ENCODE measurements around the gene GPR160. TPM values are rescaled to one million over a fixed set of nuclear protein-coding genes. Genes with fewer than 3 reads are reported as not detected.

Gene GPR160
- total and polyA plus RNA-seq, 2 of the 13 experiments (the other 11 are each of a cell fraction or from before 2014, with no cell fraction given), result 12.1 to 23.2 TPM

DNA sequence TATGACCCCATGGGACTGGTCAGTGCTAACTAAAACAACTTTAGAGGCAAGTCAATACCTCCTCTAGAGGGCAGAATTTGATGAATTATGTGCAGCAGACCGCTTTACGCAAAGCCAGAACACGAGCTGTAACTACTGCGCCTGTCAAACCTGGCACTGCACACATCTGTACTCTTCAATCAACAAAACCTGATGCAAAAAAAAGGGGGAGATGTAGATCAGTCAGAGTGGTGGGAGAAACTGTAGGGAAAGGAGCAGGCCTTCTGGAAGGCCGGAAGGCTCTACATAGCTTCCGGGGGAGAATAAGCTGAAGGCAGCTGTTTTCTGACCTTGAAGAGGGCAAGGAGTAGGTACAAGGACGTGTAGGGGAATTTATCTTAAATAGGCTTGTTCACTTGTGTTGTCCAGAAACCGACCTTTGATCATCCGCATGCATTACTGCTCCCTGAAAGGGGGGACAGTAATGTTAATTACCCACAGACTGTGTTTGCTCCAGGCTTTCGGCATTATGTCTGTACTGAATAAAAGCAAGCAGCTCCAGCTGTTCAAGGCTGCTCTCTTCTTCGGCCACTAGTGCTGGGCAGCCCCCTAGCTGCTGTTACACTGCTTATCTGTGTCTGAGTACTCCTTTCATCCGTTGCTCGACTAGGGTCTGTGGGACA is 41.0 kb downstream of the GPR160 start (continued):
- TF ChIP-seq CEBPZ (IDR thresholded peaks at IDR 0.05; ENCODE audit: low read length) (no peak), PHF21A (CRISPR knock-in tag; IDR thresholded peaks at IDR 0.05) (peak; percentile 70), BORCS8-MEF2B (CRISPR knock-in tag; IDR thresholded peaks at IDR 0.05) (no peak), MAX (IDR thresholded peaks at IDR 0.05) (no peak), GABPB1 (CRISPR knock-in tag; IDR thresholded peaks at IDR 0.05) (peak; percentile 45; the same call in 1 of the 2 replicates), JDP2 (CRISPR knock-in tag; IDR thresholded peaks at IDR 0.05; ENCODE audit: borderline replicate concordance) (no peak), HNRNPUL1 (IDR thresholded peaks at IDR 0.05; ENCODE audit: low read depth, low read length) (no peak), MIER3 (CRISPR knock-in tag; IDR thresholded peaks at IDR 0.05; ENCODE audit: borderline replicate concordance) (peak; percentile 46; the same call in 1 of the 2 replicates), ZNF841 (CRISPR knock-in tag; IDR thresholded peaks at IDR 0.05; ENCODE audit: borderline replicate concordance) (no peak), SRY (CRISPR knock-in tag; IDR thresholded peaks at IDR 0.05) (no peak), ZNF460 (CRISPR knock-in tag; IDR thresholded peaks at IDR 0.05; ENCODE audit: borderline replicate concordance) (no peak), FOXA1 (IDR thresholded peaks at IDR 0.05) (no peak), FOXA1 (CRISPR knock-in tag; IDR thresholded peaks at IDR 0.05) (peak; percentile 49), TARDBP (CRISPR knock-in tag; IDR thresholded peaks at IDR 0.05) (peak; percentile 52; the same call in 1 of the 2 replicates), FOXO4 (CRISPR knock-in tag; conservative IDR thresholded peaks at IDR 0.05) (no peak), HNF4G (IDR thresholded peaks at IDR 0.05; ENCODE audit: borderline replicate concordance, low read depth, low read length) (peak; percentile 69; the same call in 1 of the 2 replicates), HNF4G (CRISPR knock-in tag; IDR thresholded peaks at IDR 0.05; ENCODE audit: borderline replicate concordance, low read depth) (no peak), SAFB2 (CRISPR knock-in tag; IDR thresholded peaks at IDR 0.05; ENCODE audit: borderline replicate concordance, low read depth) (no peak), POGZ (CRISPR knock-in tag; IDR thresholded peaks at IDR 0.05) (0 out of 2 replicates have a peak, but pooled peaks have one; percentile 8), ZNF547 (CRISPR knock-in tag; IDR thresholded peaks at IDR 0.05) (no peak)
- TF ChIP-seq, protein P1, sequence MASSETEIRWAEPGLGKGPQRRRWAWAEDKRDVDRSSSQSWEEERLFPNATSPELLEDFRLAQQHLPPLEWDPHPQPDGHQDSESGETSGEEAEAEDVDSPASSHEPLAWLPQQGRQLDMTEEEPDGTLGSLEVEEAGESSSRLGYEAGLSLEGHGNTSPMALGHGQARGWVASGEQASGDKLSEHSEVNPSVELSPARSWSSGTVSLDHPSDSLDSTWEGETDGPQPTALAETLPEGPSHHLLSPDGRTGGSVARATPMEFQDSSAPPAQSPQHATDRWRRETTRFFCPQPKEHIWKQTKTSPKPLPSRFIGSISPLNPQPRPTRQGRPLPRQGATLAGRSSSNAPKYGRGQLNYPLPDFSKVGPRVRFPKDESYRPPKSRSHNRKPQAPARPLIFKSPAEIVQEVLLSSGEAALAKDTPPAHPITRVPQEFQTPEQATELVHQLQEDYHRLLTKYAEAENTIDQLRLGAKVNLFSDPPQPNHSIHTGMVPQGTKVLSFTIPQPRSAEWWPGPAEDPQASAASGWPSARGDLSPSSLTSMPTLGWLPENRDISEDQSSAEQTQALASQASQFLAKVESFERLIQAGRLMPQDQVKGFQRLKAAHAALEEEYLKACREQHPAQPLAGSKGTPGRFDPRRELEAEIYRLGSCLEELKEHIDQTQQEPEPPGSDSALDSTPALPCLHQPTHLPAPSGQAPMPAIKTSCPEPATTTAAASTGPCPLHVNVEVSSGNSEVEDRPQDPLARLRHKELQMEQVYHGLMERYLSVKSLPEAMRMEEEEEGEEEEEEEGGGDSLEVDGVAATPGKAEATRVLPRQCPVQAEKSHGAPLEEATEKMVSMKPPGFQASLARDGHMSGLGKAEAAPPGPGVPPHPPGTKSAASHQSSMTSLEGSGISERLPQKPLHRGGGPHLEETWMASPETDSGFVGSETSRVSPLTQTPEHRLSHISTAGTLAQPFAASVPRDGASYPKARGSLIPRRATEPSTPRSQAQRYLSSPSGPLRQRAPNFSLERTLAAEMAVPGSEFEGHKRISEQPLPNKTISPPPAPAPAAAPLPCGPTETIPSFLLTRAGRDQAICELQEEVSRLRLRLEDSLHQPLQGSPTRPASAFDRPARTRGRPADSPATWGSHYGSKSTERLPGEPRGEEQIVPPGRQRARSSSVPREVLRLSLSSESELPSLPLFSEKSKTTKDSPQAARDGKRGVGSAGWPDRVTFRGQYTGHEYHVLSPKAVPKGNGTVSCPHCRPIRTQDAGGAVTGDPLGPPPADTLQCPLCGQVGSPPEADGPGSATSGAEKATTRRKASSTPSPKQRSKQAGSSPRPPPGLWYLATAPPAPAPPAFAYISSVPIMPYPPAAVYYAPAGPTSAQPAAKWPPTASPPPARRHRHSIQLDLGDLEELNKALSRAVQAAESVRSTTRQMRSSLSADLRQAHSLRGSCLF (CRISPR knock-in tag; IDR thresholded peaks at IDR 0.05; ENCODE audit: borderline replicate concordance), result no peak
